Measurements from ENCODE around the gene PRKN. TPM values are rescaled to one million over a fixed set of nuclear protein-coding genes. Genes with fewer than 3 reads are reported as not detected.

The PRKN gene
- total RNA-seq, 1 donor from 2014 or later: 2.8 TPM

- Histone ChIP-seq H3K36me3 (peaks cover 4% of the 10 kb centered on the region), H3K27ac (no peak overlapping the region), H3K4me1 (no peaks in the 10 kb centered on the region), H3F3A (ENCODE audit: low read depth) (no peaks in the 10 kb centered on the region), H4K20me1 (ENCODE audit: low read depth) (no peaks in the 10 kb centered on the region), H3K9me3 (ENCODE audit: low read depth) (no peaks in the 10 kb centered on the region), H3K4me2 (no peak overlapping the region), H3K27me3 (no peaks in the 10 kb centered on the region), H3K79me2 (ENCODE audit: low read depth) (no peaks in the 10 kb centered on the region), H3K9ac (no peak overlapping the region), H2AFZ (replicated peaks) (no peak overlapping the region), H3K4me3 (no peak overlapping the region)
- peaks cover 16% of the 10 kb centered on the region for H3K9me3 Mint-ChIP-seq
- no peak for TF ChIP-seq EZH2phosphoT487 (IDR thresholded peaks at IDR 0.05)
- TF ChIP-seq CTCF (IDR thresholded peaks at IDR 0.05): no peak
- no peak for TF ChIP-seq EZH2 (IDR thresholded peaks at IDR 0.05)
- H3K27me3 Mint-ChIP-seq (ENCODE audit: insufficient read depth, low read depth): peaks cover 3% of the 10 kb centered on the region
- H3K36me3 Mint-ChIP-seq: no peaks in the 10 kb centered on the region
- no peak overlapping the region for H3K27ac Mint-ChIP-seq
- no peak for DNase-seq (ENCODE audit: low spot score)
- H3K4me1 Mint-ChIP-seq: peaks cover 23% of the 10 kb centered on the region
- no peak overlapping the region for H3K4me3 Mint-ChIP-seq
Observed at GRCh38 chr6:161533266-161533665, 1194.3 kb downstream of the PRKN start.

- Histone ChIP-seq H3K9me3 (ENCODE audit: low read depth) (no peaks in the 10 kb centered on the region), H3K4me2 (no peak overlapping the region), H3F3A (ENCODE audit: low read depth) (no peaks in the 10 kb centered on the region), H4K20me1 (ENCODE audit: low read depth) (no peaks in the 10 kb centered on the region), H3K4me3 (no peak overlapping the region), H3K27ac (no peak overlapping the region), H3K36me3 (peaks cover 4% of the 10 kb centered on the region), H3K27me3 (no peaks in the 10 kb centered on the region), H3K4me1 (no peaks in the 10 kb centered on the region), H2AFZ (replicated peaks) (no peak overlapping the region), H3K9ac (no peak overlapping the region), H3K79me2 (ENCODE audit: low read depth) (no peaks in the 10 kb centered on the region)
- peaks cover 16% of the 10 kb centered on the region for H3K9me3 Mint-ChIP-seq
- no peak overlapping the region for H3K27ac Mint-ChIP-seq
- TF ChIP-seq EZH2 (IDR thresholded peaks at IDR 0.05) (no peak), EZH2phosphoT487 (IDR thresholded peaks at IDR 0.05) (no peak), CTCF (IDR thresholded peaks at IDR 0.05) (no peak)
- no peaks in the 10 kb centered on the region for H3K36me3 Mint-ChIP-seq
- peaks cover 5% of the 10 kb centered on the region for H3K27me3 Mint-ChIP-seq (ENCODE audit: insufficient read depth, low read depth)
- no peak overlapping the region for H3K4me3 Mint-ChIP-seq
- DNase-seq (ENCODE audit: low spot score): no peak
- peaks cover 17% of the 10 kb centered on the region for H3K4me1 Mint-ChIP-seq
Observed at GRCh38 chr6:161532536-161532935, 1195.0 kb downstream of the PRKN start.

- H3K4me1 ChIP-seq: no peaks in the 10 kb centered on the region
- Mint-ChIP-seq H3K9me3 (peaks cover 4% of the 10 kb centered on the region), H3K36me3 (no peaks in the 10 kb centered on the region), H3K4me1 (peaks cover 1% of the 10 kb centered on the region), H3K4me3 (no peak overlapping the region), H3K27ac (no peak overlapping the region), H3K27me3 (ENCODE audit: insufficient read depth, low read depth) (peaks cover 8% of the 10 kb centered on the region)
- no peaks in the 10 kb centered on the region for H3K79me2 ChIP-seq (ENCODE audit: low read depth)
- H4K20me1 ChIP-seq (ENCODE audit: low read depth): no peaks in the 10 kb centered on the region
- no peaks in the 10 kb centered on the region for H3F3A ChIP-seq (ENCODE audit: low read depth)
- no peaks in the 10 kb centered on the region for H3K9me3 ChIP-seq (ENCODE audit: low read depth)
- no peak for DNase-seq (ENCODE audit: low spot score)
- H3K36me3 ChIP-seq: no peaks in the 10 kb centered on the region
- no peak overlapping the region for H3K4me3 ChIP-seq
- no peak overlapping the region for H3K27ac ChIP-seq
- no peak overlapping the region for H3K9ac ChIP-seq
- no peaks in the 10 kb centered on the region for H3K27me3 ChIP-seq
- TF ChIP-seq EZH2phosphoT487 (IDR thresholded peaks at IDR 0.05): no peak
- H2AFZ ChIP-seq (replicated peaks): no peak overlapping the region
- H3K4me2 ChIP-seq: no peak overlapping the region
Observed at GRCh38 chr6:161526794-161527193, 1200.8 kb downstream of the PRKN start.

- H3K4me1 Mint-ChIP-seq: peaks cover 2% of the 10 kb centered on the region
- H3K27me3 ChIP-seq: no peaks in the 10 kb centered on the region
- H3K27ac Mint-ChIP-seq: no peak overlapping the region
- H3K9me3 Mint-ChIP-seq: peaks cover 10% of the 10 kb centered on the region
- no peaks in the 10 kb centered on the region for H3K36me3 Mint-ChIP-seq
- no peaks in the 10 kb centered on the region for H3F3A ChIP-seq (ENCODE audit: low read depth)
- H3K79me2 ChIP-seq (ENCODE audit: low read depth): no peaks in the 10 kb centered on the region
- TF ChIP-seq EZH2 (IDR thresholded peaks at IDR 0.05) (no peak), EZH2phosphoT487 (IDR thresholded peaks at IDR 0.05) (no peak), CTCF (IDR thresholded peaks at IDR 0.05) (no peak)
- no peaks in the 10 kb centered on the region for H3K9me3 ChIP-seq (ENCODE audit: low read depth)
- H3K4me1 ChIP-seq: no peaks in the 10 kb centered on the region
- no peak overlapping the region for H3K9ac ChIP-seq
- no peak overlapping the region for H3K4me2 ChIP-seq
- peaks cover 8% of the 10 kb centered on the region for H3K27me3 Mint-ChIP-seq (ENCODE audit: insufficient read depth, low read depth)
- no peak overlapping the region for H3K4me3 Mint-ChIP-seq
- DNase-seq (ENCODE audit: low spot score): no peak
- no peak overlapping the region for H3K27ac ChIP-seq
- H3K4me3 ChIP-seq: no peak overlapping the region
- no peak overlapping the region for H2AFZ ChIP-seq (replicated peaks)
- H3K36me3 ChIP-seq: no peaks in the 10 kb centered on the region
- H4K20me1 ChIP-seq (ENCODE audit: low read depth): no peaks in the 10 kb centered on the region
Observed at GRCh38 chr6:161523362-161523761, 1204.2 kb downstream of the PRKN start.

Measured in neural progenitor cell (in vitro differentiated cells).